Activated T-helper 9 cell treated with anti-CD3 and anti-CD28 coated beads, Interleukin-2, amount 50 U/mL, for 16 hours (primary cell): ENCODE measurements around the gene SMAD1.
"Not testable (repeated sequence)": the region's sequence is repeated elsewhere in the genome, so short reads cannot be mapped to it uniquely, and the experiment has no call there.

Experiments
- DNase-seq: peaks from one replicate; pipeline ENCODE4 v3.0.0-alpha.2; 2020; ENCODE audit warnings: low read depth

SMAD1 gene

GRCh38 chr4:145528601-145529000 lies 46.9 kb downstream of the SMAD1 start:
- no peak for DNase-seq

- no peak for DNase-seq
Observed at GRCh38 chr4:145530189-145530588, 48.5 kb downstream of the SMAD1 start.

- no peak for DNase-seq
Observed at GRCh38 chr4:145530662-145531061, 49.0 kb downstream of the SMAD1 start.

- no peak for DNase-seq
Observed at GRCh38 chr4:145531223-145531622, 49.6 kb downstream of the SMAD1 start.

- DNase-seq, result no peak
Observed at GRCh38 chr4:145531859-145532258, 50.2 kb downstream of the SMAD1 start.

- DNase-seq, result no peak
Observed at GRCh38 chr4:145533001-145533400, 51.3 kb downstream of the SMAD1 start.

GRCh38 chr4:145533415-145533814 lies 51.8 kb downstream of the SMAD1 start:
- DNase-seq, result not testable (repeated sequence)

GRCh38 chr4:145533961-145534360 lies 52.3 kb downstream of the SMAD1 start:
- DNase-seq, result no peak

- DNase-seq, result no peak
Observed at GRCh38 chr4:145535202-145535601, 53.5 kb downstream of the SMAD1 start.

GRCh38 chr4:145536044-145536443 lies 54.4 kb downstream of the SMAD1 start:
- DNase-seq, result no peak

- DNase-seq, result no peak
Observed at GRCh38 chr4:145538596-145538995, 56.9 kb downstream of the SMAD1 start.

- no peak for DNase-seq
Observed at GRCh38 chr4:145539671-145540070, 58.0 kb downstream of the SMAD1 start.

GRCh38 chr4:145540235-145540634 lies 58.6 kb downstream of the SMAD1 start:
- DNase-seq, result no peak

GRCh38 chr4:145541346-145541745 lies 59.7 kb downstream of the SMAD1 start:
- no peak for DNase-seq

- DNase-seq, result no peak
Observed at GRCh38 chr4:145545031-145545430, 63.4 kb downstream of the SMAD1 start.

- DNase-seq, result no peak
Observed at GRCh38 chr4:145545538-145546174, 64.0 kb downstream of the SMAD1 start.

GRCh38 chr4:145546175-145546915 lies 64.7 kb downstream of the SMAD1 start:
- no peak for DNase-seq

- no peak for DNase-seq
Observed at GRCh38 chr4:145551660-145552059, 70.0 kb downstream of the SMAD1 start.

GRCh38 chr4:145552181-145552822 lies 70.6 kb downstream of the SMAD1 start:
- DNase-seq, result no peak

- DNase-seq, result no peak
Observed at GRCh38 chr4:145553375-145553774, 71.7 kb downstream of the SMAD1 start.

GRCh38 chr4:145554691-145555090 lies 73.0 kb downstream of the SMAD1 start:
- no peak for DNase-seq

GRCh38 chr4:145557720-145558119 lies 76.1 kb downstream of the SMAD1 start:
- DNase-seq, result peak; percentile 9

GRCh38 chr4:145563293-145563985 lies 81.8 kb downstream of the SMAD1 start:
- no peak for DNase-seq
